HG02970 (cell line): ENCODE results near the gene PPP1R8.

Source experiments
- ATAC-seq: cut with Tn5 transposase; IDR thresholded peaks from one replicate; pipeline ENCODE4 v1.9.1; 2021; ENCODE audit warnings: mild to moderate bottlenecking, moderate library complexity, moderate number of reproducible peaks; ENCODE audit not compliant: unreplicated experiment, low FRiP score

Gene PPP1R8

GRCh38 chr1:27887215-27888021 is 56.8 kb downstream of the PPP1R8 start:
- no peak for ATAC-seq

- no peak for ATAC-seq
These were observed 58.9 kb downstream of the PPP1R8 start for GRCh38 chr1:27889506-27889905.

GRCh38 chr1:27891196-27891889 is 60.8 kb downstream of the PPP1R8 start:
- no peak for ATAC-seq

GRCh38 chr1:27894521-27894920 is 63.9 kb downstream of the PPP1R8 start:
- no peak for ATAC-seq
